AG04450 (cell line): Measurements from ENCODE around the gene EIF4G1. TPM values are rescaled to one million over a fixed set of nuclear protein-coding genes. Genes with fewer than 3 reads are reported as not detected.
"Not testable (repeated sequence)": the region's sequence is repeated elsewhere in the genome, so short reads cannot be mapped to it uniquely, and the experiment has no call there.

Experiments used
- CTCF ChIA-PET: fragments of 300-600, 350-600 bp; formaldehyde crosslinking; extraction: SDS; loops from one replicate; lab custom pipeline; 2022; ENCODE audit warnings: antibody characterized with exemption, inconsistent platforms; lab: Charles Lee
- POLR2A ChIA-PET: fragments of 350-600 bp; formaldehyde crosslinking; extraction: SDS; loops from one replicate; lab custom pipeline; 2021; ENCODE audit warnings: antibody characterized with exemption, inconsistent platforms; lab: Yijun Ruan, JAX
- DNase-seq: peaks from one replicate; pipeline ENCODE4 v3.0.0-alpha.2; 2011; ENCODE audit warnings: low read depth, low spot score
- H3K27ac ChIP-seq: one replicate; pipeline ENCODE4 v1.5.1; 2012; ENCODE audit warnings: low read depth, low read length, control low read depth
- H3K27me3 ChIP-seq: one replicate; pipeline ENCODE4 v1.6.0; 2012; ENCODE audit warnings: low read length; ENCODE audit not compliant: control insufficient read depth, insufficient read depth
- H3K4me3 ChIP-seq: 2 replicates; pipeline ENCODE4 v1.5.1; 2011; ENCODE audit warnings: mild to moderate bottlenecking, low read depth, low read length, control low read depth
- H3K9me3 ChIP-seq: 2 replicates; pipeline ENCODE4 v1.5.1; 2012; ENCODE audit warnings: low read length; ENCODE audit not compliant: control insufficient read depth, insufficient read depth
- polyA minus RNA-seq: library from RNA; depleted of rRNA, polyadenylated mRNA; stranded (reverse); fragments of >200 nt; gene quantifications from 2 replicates; pipeline ENCODE4 v1.2.3, GENCODE V29; 2011; rRNA and poly(A)+ RNA removed
- polyA plus RNA-seq: library from polyadenylated mRNA; depleted of rRNA; stranded (reverse); fragments of >200 nt; gene quantifications from 2 replicates; pipeline ENCODE4 v1.2.3, GENCODE V29; 2011; rRNA removed
- TF ChIP-seq, protein P1 (sequence below): IDR thresholded peaks from 2 replicates; pipeline ENCODE4 v1.5.1; 2011; ENCODE audit warnings: low read depth, low read length, control low read depth, inconsistent platforms

Gene EIF4G1
- polyA plus RNA-seq (191 and 224 TPM in 2 replicates), polyA minus RNA-seq (269 and 272 TPM in 2 replicates)

- TF ChIP-seq, protein P1, sequence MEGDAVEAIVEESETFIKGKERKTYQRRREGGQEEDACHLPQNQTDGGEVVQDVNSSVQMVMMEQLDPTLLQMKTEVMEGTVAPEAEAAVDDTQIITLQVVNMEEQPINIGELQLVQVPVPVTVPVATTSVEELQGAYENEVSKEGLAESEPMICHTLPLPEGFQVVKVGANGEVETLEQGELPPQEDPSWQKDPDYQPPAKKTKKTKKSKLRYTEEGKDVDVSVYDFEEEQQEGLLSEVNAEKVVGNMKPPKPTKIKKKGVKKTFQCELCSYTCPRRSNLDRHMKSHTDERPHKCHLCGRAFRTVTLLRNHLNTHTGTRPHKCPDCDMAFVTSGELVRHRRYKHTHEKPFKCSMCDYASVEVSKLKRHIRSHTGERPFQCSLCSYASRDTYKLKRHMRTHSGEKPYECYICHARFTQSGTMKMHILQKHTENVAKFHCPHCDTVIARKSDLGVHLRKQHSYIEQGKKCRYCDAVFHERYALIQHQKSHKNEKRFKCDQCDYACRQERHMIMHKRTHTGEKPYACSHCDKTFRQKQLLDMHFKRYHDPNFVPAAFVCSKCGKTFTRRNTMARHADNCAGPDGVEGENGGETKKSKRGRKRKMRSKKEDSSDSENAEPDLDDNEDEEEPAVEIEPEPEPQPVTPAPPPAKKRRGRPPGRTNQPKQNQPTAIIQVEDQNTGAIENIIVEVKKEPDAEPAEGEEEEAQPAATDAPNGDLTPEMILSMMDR = no peak
- Histone ChIP-seq H3K4me3 (peak within 1 kb of the TSS; percentile 90), H3K9me3 (peaks cover 3% of the 10 kb centered on the region; the same call in 1 of the 2 replicates), H3K27ac (peak within 1 kb of the TSS; percentile 77), H3K27me3 (no peaks in the 10 kb centered on the region)
- peak; percentile 87 for DNase-seq
- POLR2A ChIA-PET = interaction anchor here (1.1 kb wide), 1 partner anchor 8 kb away, joined by 3 read pairs; no protein-coding TSS in a partner anchor
- CTCF ChIA-PET = no interaction called here
Observed at GRCh38 chr3:184314363-184314699, at the start of gene EIF4G1. TSS of gene EIF4G1 (plus strand) at chr3:184314606. CDS start at chr3:184315797, 1,191 bp downstream.

DNA sequence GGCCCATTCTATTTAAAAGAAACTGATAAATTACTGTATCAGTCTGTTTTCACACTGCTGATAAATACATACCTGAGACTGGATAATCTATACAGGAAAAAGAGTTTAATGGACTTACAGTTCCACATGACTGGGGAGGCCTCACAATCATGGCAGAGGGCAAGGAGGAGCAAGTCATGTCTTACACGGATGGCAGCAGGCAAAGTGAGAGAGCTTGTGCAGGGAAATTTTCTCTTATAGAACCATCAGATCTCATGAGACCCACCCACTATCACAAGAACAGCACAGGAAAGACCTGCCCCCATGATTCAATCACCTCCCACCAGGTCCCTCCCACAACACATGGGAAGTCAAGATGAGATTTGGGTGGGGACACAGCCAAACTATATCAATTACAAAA, 47.2 kb upstream of the EIF4G1 start:
- H3K27ac ChIP-seq, POLR2A ChIA-PET, DNase-seq, CTCF ChIA-PET, H3K9me3 ChIP-seq, H3K4me3 ChIP-seq: not testable (repeated sequence)
- H3K27me3 ChIP-seq = peaks cover 11% of the 10 kb centered on the region

GRCh38 chr3:184272269-184272668, 42.1 kb upstream of the EIF4G1 start:
- no peak for DNase-seq
- CTCF ChIA-PET = interaction anchor here (0.9 to 1.3 kb wide), 2 partner anchors 22 to 32 kb away, joined by 3 read pairs; no protein-coding TSS in a partner anchor
- Histone ChIP-seq H3K27me3 (peaks cover 25% of the 10 kb centered on the region), H3K9me3 (no peaks in the 10 kb centered on the region), H3K4me3 (no peak overlapping the region), H3K27ac (no peak overlapping the region)
- POLR2A ChIA-PET = no interaction called here
- TF ChIP-seq, protein P1 = no peak

DNA sequence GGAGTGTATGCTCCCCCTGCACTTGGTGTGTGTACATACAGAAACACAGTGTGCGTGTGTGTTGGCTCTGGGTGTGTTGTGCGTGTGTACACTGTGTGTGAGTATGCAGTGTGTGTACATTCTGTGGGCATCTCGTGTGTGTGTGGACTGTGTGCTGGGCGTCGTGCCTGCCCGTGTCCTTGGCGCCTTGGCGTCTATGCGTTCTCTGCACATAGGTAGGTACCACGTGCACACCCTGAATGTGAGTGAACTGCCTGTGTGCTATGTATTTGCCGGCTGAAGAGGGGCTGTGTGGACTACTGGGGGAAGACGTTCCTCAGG, 39.1 kb upstream of the EIF4G1 start:
- POLR2A ChIA-PET = no interaction called here
- Histone ChIP-seq H3K27me3 (peaks cover 42% of the 10 kb centered on the region), H3K4me3 (no peak overlapping the region)

DNA sequence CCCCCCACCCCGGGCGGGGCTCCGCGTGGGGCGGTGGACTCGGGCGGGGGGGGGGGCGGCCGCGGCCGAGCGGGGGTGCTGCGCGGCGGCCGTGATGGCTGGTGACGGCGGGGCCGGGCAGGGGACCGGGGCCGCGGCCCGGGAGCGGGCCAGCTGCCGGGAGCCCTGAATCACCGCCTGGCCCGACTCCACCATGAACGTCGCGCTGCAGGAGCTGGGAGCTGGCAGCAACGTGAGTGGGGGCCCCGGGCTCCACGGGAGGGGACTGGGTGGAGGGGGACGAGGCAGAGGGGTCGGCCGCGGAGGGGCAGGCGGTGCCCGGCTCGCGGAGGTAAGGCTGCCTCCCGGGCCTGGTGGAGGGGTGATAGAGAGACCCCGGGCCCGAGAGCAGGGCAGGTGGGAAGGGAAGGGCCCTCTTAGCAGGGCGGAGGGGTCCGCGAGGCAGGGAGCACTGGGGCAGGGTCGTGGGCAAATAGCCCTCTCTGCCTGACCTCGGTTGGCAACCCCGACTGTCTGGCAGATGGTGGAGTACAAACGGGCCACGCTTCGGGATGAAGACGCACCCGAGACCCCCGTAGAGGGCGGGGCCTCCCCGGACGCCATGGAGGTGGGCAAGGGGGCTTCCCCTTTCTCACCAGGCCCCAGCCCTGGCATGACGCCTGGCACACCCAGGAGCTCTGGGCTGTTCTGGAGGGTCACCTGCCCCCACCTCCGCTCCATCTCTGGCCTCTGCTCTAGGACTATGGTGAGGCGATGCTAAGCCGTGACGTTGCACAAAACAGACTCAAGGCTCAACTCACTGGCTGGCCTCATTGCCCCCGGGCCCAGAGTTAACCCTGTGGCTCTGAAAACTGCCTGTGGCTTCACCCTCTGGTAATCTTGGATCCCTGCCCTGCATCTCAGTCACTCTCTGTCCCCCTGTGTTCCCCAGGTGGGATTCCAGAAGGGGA, 38.2 kb upstream of the EIF4G1 start, which contains the start of gene ECE2:
ECE2 (plus strand) TSS at position 62 of the 950 bp plus-strand sequence; CDS start at position 194, 132 bp downstream.
- Histone ChIP-seq H3K27me3 (peaks cover 44% of the 10 kb centered on the region), H3K9me3 (no peaks in the 10 kb centered on the region), H3K27ac (no peak within 1 kb of the TSS), H3K4me3 (no peak within 1 kb of the TSS)
- POLR2A ChIA-PET = no interaction called here
- TF ChIP-seq, protein P1 = no peak
- CTCF ChIA-PET = no interaction called here
- DNase-seq = no peak

More for the DNA sequence above, 39.1 kb upstream of the EIF4G1 start:
- Histone ChIP-seq H3K9me3 (no peaks in the 10 kb centered on the region), H3K27ac (no peak overlapping the region)
- DNase-seq = no peak
- CTCF ChIA-PET = no interaction called here
- TF ChIP-seq, protein P1 = no peak
